ENCODE results near the gene SEMA3A.

- TF ChIP-seq CTCF (IDR thresholded peaks at IDR 0.05; ENCODE audit: low read depth, low read length) (no peak), EZH2phosphoT487 (IDR thresholded peaks at IDR 0.05; ENCODE audit: low read depth) (no peak)
Measured at GRCh38 chr7:84117304-84117703, 77.3 kb downstream of the SEMA3A start.

Measured in OCI-LY3 (cell line).